Immature natural killer cell (primary cell): ENCODE data around the gene GNLY. TPM values are rescaled to one million over a fixed set of nuclear protein-coding genes. Genes with fewer than 3 reads are reported as not detected.

ENCODE experiments used
- DNase-seq, 3 donors: peaks; one replicate each; pipeline ENCODE4 v3.0.0; 2022; ENCODE audit warnings: mixed read lengths in 1 of 3
- H3K27ac Mint-ChIP-seq, 6 donors: one replicate each; pipeline ENCODE4 v1.8.0; 2020; ENCODE audit warnings: mixed read lengths in 6 of 6, mild to moderate bottlenecking in 5 of 6, inconsistent platforms in 4 of 6, moderate library complexity in 3 of 6
- H3K27me3 Mint-ChIP-seq, 3 donors: one replicate each; pipeline ENCODE4 v1.8.0; 2020 to 2021; ENCODE audit warnings: low read depth in 3 of 3, mild to moderate bottlenecking in 3 of 3, mixed read lengths in 3 of 3, moderate library complexity in 3 of 3, inconsistent platforms in 1 of 3
- H3K36me3 Mint-ChIP-seq, 3 donors: one replicate each; pipeline ENCODE4 v1.8.0; 2020; ENCODE audit warnings: mixed read lengths in 3 of 3, inconsistent platforms in 2 of 3, mild to moderate bottlenecking in 2 of 3
- H3K4me1 Mint-ChIP-seq, 2 donors: one replicate each; pipeline ENCODE4 v1.8.0; 2020; ENCODE audit warnings: inconsistent platforms in 2 of 2, mild to moderate bottlenecking in 2 of 2, mixed read lengths in 2 of 2, moderate library complexity in 1 of 2
- H3K4me3 Mint-ChIP-seq, 5 donors: one replicate each; pipeline ENCODE4 v1.8.0; 2020; ENCODE audit warnings: mild to moderate bottlenecking in 5 of 5, mixed read lengths in 5 of 5, inconsistent platforms in 3 of 5, moderate library complexity in 3 of 5
- H3K9me3 Mint-ChIP-seq, 6 donors: one replicate each; pipeline ENCODE4 v1.8.0; 2020; ENCODE audit warnings: mild to moderate bottlenecking in 6 of 6, mixed read lengths in 6 of 6, inconsistent platforms in 4 of 6, moderate library complexity in 3 of 6
- polyA plus RNA-seq, 3 donors: library from polyadenylated mRNA; unstranded; fragments of 300-500 nt; fragmentation: Illumina TruSeq; gene quantifications; one replicate each; pipeline ENCODE4 v1.2.3, GENCODE V29; 2021

The GNLY gene
- over 10,000 TPM; 13,165 to 20,506 (median 19,340) TPM for polyA plus RNA-seq

- H3K4me3 Mint-ChIP-seq: peak within 1 kb of the TSS; percentile 97 to 99 (median 99)
- peaks cover 77% of the 10 kb centered on the region in 2 donors for H3K4me1 Mint-ChIP-seq
- peak within 1 kb of the TSS; percentile 89 to 99 (median 98) for H3K27ac Mint-ChIP-seq
- peak; percentile 87 to 89 (median 89) for DNase-seq
- no peaks in the 10 kb centered on the region for H3K9me3 Mint-ChIP-seq
- peaks cover 48 to 54% (median 48%) of the 10 kb centered on the region in 3 donors for H3K36me3 Mint-ChIP-seq
- H3K27me3 Mint-ChIP-seq: peaks cover 12 to 51% (median 38%) of the 10 kb centered on the region in 3 donors
Observed at GRCh38 chr2:85694052-85695025, at the start of gene GNLY. GNLY (plus strand) TSS chr2:85694358; CDS start chr2:85694419, 61 bp downstream.

- Mint-ChIP-seq H3K4me1 (no peaks in the 10 kb centered on the region), H3K9me3 (no peaks in the 10 kb centered on the region)
Observed at GRCh38 chr2:85644909-85645308, 49.2 kb upstream of the GNLY start.

GRCh38 chr2:85646166-85646565, 48.0 kb upstream of the GNLY start:
- peaks cover 0 to 2% (median 1%) of the 10 kb centered on the region in 3 donors for H3K27me3 Mint-ChIP-seq
- H3K27ac Mint-ChIP-seq: peak overlapping the region in 1 of 6 donors; percentile 24
- H3K4me3 Mint-ChIP-seq: no peak overlapping the region
- no peak for DNase-seq
- H3K4me1 Mint-ChIP-seq: no peaks in the 10 kb centered on the region
- H3K36me3 Mint-ChIP-seq: peaks cover 27 to 60% (median 31%) of the 10 kb centered on the region in 3 donors
- H3K9me3 Mint-ChIP-seq: no peaks in the 10 kb centered on the region

More at GRCh38 chr2:85644909-85645308, 49.2 kb upstream of the GNLY start:
- peaks cover 0 to 2% (median 1%) of the 10 kb centered on the region in 3 donors for H3K27me3 Mint-ChIP-seq
- H3K36me3 Mint-ChIP-seq: peaks cover 32 to 68% (median 41%) of the 10 kb centered on the region in 3 donors
- H3K27ac Mint-ChIP-seq: no peak overlapping the region
- DNase-seq: no peak
- no peak overlapping the region for H3K4me3 Mint-ChIP-seq

GRCh38 chr2:85647823-85648526, 46.2 kb upstream of the GNLY start:
- DNase-seq: no peak

GRCh38 chr2:85648619-85649018, 45.5 kb upstream of the GNLY start:
- peaks cover 23 to 52% (median 24%) of the 10 kb centered on the region in 3 donors for H3K36me3 Mint-ChIP-seq
- peaks cover 0 to 2% (median 1%) of the 10 kb centered on the region in 3 donors for H3K27me3 Mint-ChIP-seq
- peak; percentile 10 to 32 (median 28) for DNase-seq
- no peak overlapping the region for H3K4me3 Mint-ChIP-seq
- no peaks in the 10 kb centered on the region for H3K9me3 Mint-ChIP-seq
- H3K27ac Mint-ChIP-seq: peak overlapping the region in 3 of 6 donors; percentile 33 to 60 (median 52)
- H3K4me1 Mint-ChIP-seq: no peaks in the 10 kb centered on the region

More at GRCh38 chr2:85647823-85648526, 46.2 kb upstream of the GNLY start:
- H3K9me3 Mint-ChIP-seq: no peaks in the 10 kb centered on the region
- no peaks in the 10 kb centered on the region for H3K4me1 Mint-ChIP-seq
- peaks cover 0 to 2% (median 1%) of the 10 kb centered on the region in 3 donors for H3K27me3 Mint-ChIP-seq
- peaks cover 23 to 49% (median 24%) of the 10 kb centered on the region in 3 donors for H3K36me3 Mint-ChIP-seq
- peak overlapping the region in 5 of 6 donors; percentile 8 to 81 (median 60) for H3K27ac Mint-ChIP-seq
- H3K4me3 Mint-ChIP-seq: no peak overlapping the region

- H3K36me3 Mint-ChIP-seq: peaks cover 23 to 55% (median 29%) of the 10 kb centered on the region in 3 donors
- no peak overlapping the region for H3K4me3 Mint-ChIP-seq
- no peaks in the 10 kb centered on the region for H3K9me3 Mint-ChIP-seq
- DNase-seq: no peak
- H3K27ac Mint-ChIP-seq: peak overlapping the region in 2 of 6 donors; percentile 15 to 33
- peaks cover 0 to 2% (median 1%) of the 10 kb centered on the region in 3 donors for H3K27me3 Mint-ChIP-seq
- peaks cover 4 to 7% of the 10 kb centered on the region in 2 donors for H3K4me1 Mint-ChIP-seq
Observed at GRCh38 chr2:85649201-85650190, 44.7 kb upstream of the GNLY start.

- no peak overlapping the region for H3K27ac Mint-ChIP-seq
- no peaks in the 10 kb centered on the region for H3K9me3 Mint-ChIP-seq
- peaks cover 23 to 55% (median 30%) of the 10 kb centered on the region in 3 donors for H3K36me3 Mint-ChIP-seq
- no peak for DNase-seq
- no peak overlapping the region for H3K4me3 Mint-ChIP-seq
- peaks cover 0 to 2% (median 1%) of the 10 kb centered on the region in 3 donors for H3K27me3 Mint-ChIP-seq
- H3K4me1 Mint-ChIP-seq: peaks cover 4 to 7% of the 10 kb centered on the region in 2 donors
Observed at GRCh38 chr2:85650456-85650855, 43.7 kb upstream of the GNLY start.

- DNase-seq: no peak
- peaks cover 26 to 54% (median 36%) of the 10 kb centered on the region in 3 donors for H3K36me3 Mint-ChIP-seq
Observed at GRCh38 chr2:85651097-85651496, 43.1 kb upstream of the GNLY start.

GRCh38 chr2:85652056-85652455, 42.1 kb upstream of the GNLY start:
- DNase-seq: no peak
- Mint-ChIP-seq H3K4me3 (no peak overlapping the region), H3K9me3 (no peaks in the 10 kb centered on the region), H3K27me3 (peaks cover 0 to 2% (median 1%) of the 10 kb centered on the region in 3 donors), H3K4me1 (peaks cover 4 to 7% of the 10 kb centered on the region in 2 donors), H3K27ac (peak overlapping the region in 1 of 6 donors; percentile 78), H3K36me3 (peaks cover 23 to 52% (median 34%) of the 10 kb centered on the region in 3 donors)

More at GRCh38 chr2:85651097-85651496, 43.1 kb upstream of the GNLY start:
- Mint-ChIP-seq H3K27ac (peak overlapping the region in 1 of 6 donors; percentile 34), H3K4me1 (peaks cover 4 to 7% of the 10 kb centered on the region in 2 donors), H3K9me3 (no peaks in the 10 kb centered on the region), H3K27me3 (peaks cover 0 to 2% (median 1%) of the 10 kb centered on the region in 3 donors), H3K4me3 (no peak overlapping the region)

- H3K4me3 Mint-ChIP-seq: no peak overlapping the region
- peak in 2 of 3 donors; percentile 17 to 28 for DNase-seq
- H3K9me3 Mint-ChIP-seq: no peaks in the 10 kb centered on the region
- peaks cover 15 to 51% (median 38%) of the 10 kb centered on the region in 3 donors for H3K36me3 Mint-ChIP-seq
- peak overlapping the region in 4 of 6 donors; percentile 21 to 81 (median 38) for H3K27ac Mint-ChIP-seq
- H3K4me1 Mint-ChIP-seq: peaks cover 7 to 11% of the 10 kb centered on the region in 2 donors
- H3K27me3 Mint-ChIP-seq: no peaks in the 10 kb centered on the region
Observed at GRCh38 chr2:85653996-85654395, 40.2 kb upstream of the GNLY start.

- H3K4me3 Mint-ChIP-seq: no peak overlapping the region
Observed at GRCh38 chr2:85655961-85656417, 38.2 kb upstream of the GNLY start.

GRCh38 chr2:85656468-85656867, 37.7 kb upstream of the GNLY start:
- H3K36me3 Mint-ChIP-seq: peaks cover 11 to 40% (median 33%) of the 10 kb centered on the region in 3 donors
- DNase-seq: no peak
- H3K4me1 Mint-ChIP-seq: peaks cover 13 to 18% of the 10 kb centered on the region in 2 donors
- no peak overlapping the region for H3K27ac Mint-ChIP-seq
- H3K4me3 Mint-ChIP-seq: no peak overlapping the region
- peaks cover 0 to 7% (median 6%) of the 10 kb centered on the region in 3 donors for H3K27me3 Mint-ChIP-seq
- H3K9me3 Mint-ChIP-seq: no peaks in the 10 kb centered on the region

More at GRCh38 chr2:85655961-85656417, 38.2 kb upstream of the GNLY start:
- Mint-ChIP-seq H3K27me3 (peaks cover 0 to 7% (median 6%) of the 10 kb centered on the region in 3 donors), H3K4me1 (peaks cover 13 to 18% of the 10 kb centered on the region in 2 donors), H3K27ac (no peak overlapping the region), H3K9me3 (no peaks in the 10 kb centered on the region), H3K36me3 (peaks cover 11 to 44% (median 33%) of the 10 kb centered on the region in 3 donors)
- DNase-seq: no peak
